Hepatic stellate cell (primary cell): ENCODE results near the gene ANTXRL.
"Not testable (repeated sequence)": the region's sequence is repeated elsewhere in the genome, so short reads cannot be mapped to it uniquely, and the experiment has no call there.

Source experiments
- DNase-seq: peaks from one replicate; pipeline ENCODE4 v3.0.0; 2011; ENCODE audit warnings: low spot score

Gene ANTXRL

DNA sequence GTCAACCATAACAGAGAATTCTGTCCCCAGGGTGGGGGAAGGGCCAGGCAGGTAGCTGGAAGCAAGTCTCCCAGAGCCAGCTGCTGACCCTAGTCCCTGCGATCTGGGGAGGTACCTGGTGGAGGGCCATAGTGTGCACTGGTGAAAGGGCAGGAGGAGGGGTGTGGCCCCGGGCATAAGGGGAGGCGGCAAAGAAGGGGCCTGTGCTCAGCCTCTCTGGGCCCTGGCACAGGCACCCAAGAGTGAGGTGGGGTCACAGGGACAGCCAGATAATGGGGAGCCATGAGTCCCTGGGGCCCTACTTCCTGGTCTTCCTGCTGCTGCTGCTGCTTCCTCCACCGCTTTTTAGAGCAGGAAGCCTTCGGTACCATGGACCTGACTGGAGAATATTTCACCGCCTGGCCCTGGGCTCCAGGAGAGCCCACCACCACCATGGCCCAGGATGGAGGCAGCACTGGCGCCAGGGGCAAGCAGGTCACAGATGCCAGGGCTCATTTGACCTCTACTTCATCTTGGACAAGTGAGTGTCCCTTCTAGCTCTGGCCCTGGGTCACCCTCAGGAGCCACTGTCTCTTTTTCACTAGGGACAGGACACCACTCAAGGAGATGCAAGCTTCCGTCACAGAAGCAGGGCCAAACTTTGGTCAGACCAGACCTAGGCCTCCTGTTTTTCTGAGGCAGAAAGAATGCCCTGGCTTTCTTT lies at the start of gene ANTXRL:
Gene ANTXRL, plus strand, starts transcription at position 7 of the 703 bp plus-strand sequence. Its CDS starts 266 bp downstream, at position 273.
- no peak for DNase-seq

DNA sequence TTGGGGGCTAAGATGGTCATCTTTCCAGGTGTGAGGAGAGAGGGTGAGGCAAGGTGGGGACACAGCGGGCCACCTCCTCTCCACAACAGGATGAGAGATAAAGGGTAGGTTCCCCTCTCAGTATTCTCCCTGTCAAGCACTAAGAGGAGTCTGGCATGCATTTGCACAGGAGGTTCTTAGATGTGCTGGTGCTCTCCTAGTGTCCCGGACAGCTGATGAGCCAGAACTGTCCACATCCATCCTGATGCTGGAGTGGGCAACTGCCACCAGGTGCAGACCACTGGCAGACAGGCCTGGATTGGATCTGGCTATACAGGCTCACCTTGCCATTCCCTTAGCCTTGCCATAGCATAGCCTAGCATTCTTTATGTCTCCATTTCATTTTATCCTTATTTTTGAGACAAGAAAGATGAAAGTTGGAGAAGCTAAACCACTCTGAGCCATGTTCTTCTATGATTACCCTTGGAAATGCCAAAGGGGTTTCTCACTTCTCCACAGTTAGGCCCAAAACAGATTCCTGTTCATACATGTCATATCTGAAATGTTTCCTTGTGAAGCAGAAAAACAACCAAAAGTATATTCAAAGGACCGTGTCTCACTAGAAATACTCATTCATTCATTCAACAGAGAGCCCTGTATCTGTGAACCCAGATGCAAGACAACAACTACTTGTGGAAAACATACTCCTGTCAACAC lies 48.8 kb upstream of the ANTXRL start:
- no peak for DNase-seq

DNA sequence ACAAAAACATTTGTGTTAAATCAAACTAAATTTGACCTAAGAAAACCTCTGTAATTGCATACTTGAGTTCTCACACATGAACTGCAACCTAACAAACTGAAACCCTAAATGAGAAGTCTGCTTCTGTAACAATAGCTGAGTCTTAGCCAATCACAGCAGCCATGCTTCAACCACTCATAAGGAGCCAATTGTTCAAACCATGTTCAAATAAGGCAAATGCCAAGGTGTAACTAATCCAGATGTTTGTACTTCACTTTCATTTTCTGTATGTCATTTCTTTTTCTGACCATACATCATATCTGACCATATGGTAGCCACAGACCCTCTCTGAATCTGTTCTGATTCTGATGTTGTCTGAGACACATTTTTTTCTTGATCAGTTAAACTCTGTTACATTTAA lies 47.5 kb upstream of the ANTXRL start:
- no peak for DNase-seq

DNA sequence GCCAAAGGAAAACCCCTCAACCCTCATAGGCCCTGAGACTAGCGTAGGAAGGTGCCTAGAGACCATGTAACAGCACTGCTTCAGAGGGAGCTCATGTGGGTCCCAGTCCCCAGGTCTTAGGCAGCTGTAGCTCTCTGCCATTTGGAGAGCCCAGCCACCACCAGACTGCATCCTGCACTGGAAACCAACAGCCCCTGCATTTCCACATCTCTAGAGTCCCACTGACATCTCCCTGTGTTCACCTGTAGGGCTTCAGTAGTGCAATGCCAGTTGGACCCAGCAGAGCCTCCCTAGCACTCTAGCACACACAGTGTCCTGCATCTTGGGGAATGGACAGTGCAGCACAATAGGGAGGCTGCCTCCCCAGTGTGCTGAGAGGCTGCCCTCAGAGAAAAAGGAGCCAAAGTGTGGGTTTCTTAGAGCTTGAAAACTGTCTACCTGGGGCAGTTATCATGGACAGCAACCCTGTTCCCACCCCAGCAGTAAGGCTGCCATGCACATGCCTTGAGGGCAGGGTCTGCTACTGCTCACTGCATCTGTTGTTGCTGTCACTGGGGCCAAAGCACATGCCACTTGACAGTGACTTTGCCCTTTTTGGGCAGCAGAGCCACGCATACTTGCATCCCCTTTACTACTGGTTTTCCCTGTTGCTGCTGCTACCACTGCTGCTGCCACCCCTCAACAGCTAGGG lies 46.7 kb upstream of the ANTXRL start:
- DNase-seq, result no peak

DNA sequence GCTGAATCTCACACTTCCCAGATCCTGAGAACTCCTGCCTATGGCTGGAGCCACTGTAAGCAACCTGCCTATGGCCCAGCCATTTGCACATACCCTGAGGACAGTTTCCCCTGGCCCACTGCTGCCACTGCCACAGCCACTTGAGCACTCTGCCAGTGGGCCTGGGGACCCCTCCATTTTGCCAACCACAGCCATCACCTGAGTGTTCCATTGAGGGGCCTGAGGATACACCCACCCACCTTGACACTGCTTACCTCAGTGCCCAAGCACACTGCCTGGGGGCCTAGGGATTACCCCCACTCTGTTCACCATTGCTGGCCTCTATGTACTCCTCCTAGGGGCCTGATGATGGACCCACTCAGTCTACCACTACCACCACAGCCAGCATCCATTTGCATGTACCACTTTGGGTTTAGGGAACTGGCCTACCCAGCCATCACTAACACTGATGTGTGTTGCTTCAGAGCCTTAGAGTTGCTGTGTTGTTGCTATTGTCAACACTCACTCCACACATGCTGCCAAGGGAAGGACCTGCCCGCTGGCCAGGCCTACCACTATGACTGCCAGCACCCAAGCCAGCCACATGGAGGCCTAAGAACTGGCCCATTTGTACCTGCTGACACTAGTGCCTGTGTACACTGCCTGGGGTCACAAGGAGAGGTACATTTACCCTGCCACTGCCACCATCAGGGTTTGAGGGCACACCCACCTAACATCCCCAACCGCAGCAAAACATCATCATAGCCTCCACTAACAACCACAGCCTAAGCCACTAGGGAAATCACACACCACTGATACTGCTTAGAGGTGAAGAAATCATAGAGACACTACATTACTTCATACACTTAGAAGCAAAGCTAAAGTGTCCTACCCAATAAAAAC lies 45.9 kb upstream of the ANTXRL start:
- DNase-seq, result no peak

DNA sequence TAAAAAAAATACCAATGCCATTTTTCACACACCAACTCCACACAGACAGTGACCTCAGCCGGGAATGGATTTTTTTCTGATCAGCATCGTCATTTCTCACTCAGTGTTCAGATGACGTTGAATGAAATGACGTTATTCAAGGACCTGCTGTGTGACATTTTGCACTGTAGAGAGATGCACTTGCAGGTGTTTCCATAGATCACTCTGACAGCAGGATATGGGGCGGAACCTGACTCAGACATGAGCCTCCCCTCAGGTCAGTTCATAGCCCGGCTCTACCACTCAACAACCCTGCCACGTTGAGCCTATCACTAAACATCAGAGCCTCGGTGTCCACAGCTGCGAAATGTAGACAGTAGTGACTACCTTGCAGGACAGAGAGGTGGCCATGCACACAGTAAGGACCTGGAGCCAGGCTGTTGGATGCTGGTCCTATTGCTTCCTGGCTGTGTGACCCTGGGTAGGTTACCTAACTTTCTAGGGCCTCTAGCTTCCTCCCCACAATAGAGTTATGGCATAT lies 41.4 kb upstream of the ANTXRL start:
- DNase-seq, result no peak

DNA sequence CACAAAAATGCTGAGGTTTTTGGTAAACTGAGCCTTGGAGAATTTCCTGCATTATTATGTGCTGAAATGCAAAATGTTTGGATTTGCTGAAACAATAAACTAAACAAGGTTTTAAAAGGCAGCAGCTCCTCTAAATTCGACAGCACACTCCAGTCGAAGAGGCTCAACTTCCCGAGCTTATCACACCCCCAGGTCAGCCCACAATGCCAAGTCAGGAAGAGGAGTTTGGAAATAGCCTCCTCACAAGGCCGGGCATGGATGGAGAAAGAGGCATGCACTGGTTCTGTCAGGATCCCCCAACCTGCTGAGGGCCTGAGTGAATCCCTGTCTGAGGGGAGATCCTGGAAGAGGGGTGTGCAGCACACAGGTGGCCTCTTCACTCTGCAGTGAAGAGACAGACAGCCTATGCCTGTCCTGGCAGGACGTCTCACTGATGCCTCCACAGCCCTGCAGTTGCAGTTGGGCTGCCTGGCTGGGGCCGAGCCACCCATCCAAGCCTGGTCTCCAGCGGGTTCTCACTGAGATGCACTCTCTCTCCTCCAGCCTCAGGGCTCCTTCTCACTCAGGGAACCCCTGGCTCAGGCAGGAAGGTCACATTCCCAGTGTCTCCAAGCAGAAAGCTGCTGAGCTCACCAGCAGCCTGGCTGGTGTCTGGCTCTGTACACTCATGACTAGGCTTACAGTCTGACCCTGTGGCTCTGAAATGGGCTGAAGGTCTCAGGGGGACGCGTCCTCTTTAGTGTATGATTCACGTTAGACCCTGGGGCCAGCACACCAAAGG lies 40.2 kb upstream of the ANTXRL start:
- DNase-seq, result not testable (repeated sequence)

DNA sequence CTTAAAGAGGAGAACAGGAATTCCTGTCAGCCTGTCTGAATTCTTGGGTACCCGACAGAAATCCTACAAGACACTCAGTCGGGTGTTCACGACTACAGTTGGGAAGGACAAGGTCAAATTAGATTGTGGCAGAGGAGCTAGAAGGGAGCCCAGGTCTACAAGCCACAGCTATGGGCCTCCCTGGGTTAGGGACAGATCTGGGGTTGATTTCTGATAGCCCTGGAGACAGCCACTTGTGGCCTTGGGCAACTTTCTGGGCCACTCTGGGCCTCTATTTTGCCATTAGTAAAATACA lies 39.7 kb upstream of the ANTXRL start:
- DNase-seq, result no peak

DNA sequence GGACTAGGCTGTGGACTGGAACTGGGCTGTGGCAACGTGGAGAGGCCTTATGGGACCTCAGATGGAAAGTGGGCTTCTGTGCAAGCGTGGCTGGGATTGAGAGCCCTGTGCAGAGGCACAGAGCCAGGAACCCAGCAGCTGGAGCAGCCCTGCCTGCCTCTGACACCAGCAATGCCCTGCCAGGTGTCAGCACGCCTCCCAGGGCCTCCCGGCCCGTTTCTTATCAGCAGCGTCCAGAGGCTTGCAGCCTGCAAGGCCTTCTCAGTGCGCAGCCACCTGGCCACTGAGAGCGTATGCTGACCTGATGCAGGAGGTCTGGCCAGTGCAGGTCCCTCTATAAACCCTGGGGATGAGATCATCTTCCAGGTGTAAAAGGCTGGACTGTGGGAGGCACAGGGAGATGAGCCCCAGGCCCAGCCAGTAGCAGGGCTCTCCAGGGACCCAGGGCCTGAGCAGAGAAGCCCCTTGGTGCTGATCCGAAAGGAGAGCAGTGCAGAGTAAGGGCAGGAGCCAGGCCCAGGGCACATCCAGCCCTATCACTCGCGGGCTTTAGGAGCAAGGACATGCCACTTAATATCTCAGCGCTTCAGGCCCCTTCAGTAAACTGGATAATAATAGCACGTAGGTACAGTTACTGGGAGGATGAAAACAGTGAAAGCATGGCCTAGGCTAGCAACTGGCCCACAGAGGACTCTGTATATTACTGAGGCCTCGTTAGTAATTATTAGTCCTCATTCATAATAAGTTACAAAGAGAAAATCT lies 38.8 kb upstream of the ANTXRL start:
- no peak for DNase-seq

DNA sequence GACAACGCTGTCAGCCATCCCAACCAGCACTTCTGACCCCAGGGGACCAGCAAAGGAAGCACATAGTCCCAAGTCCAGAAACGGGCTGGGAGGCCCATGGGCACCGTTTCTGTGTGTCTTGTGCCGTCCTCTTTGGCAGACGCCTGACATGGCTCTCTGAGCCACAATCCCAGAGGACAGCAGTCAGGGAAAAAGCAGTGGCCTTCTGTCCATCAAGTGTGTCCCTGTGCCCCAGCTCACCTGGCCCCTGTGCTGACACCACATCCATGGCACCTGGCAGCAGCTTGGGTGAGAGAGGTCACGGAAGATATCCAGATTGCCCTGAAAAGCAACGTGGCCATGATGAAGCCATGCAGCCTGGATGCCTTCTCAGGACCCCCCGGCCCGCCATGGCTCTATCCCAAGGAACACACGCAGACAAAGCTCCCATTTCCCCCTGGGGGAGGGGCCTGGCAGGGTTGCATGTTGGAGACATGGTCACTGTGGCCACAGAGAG lies 38.1 kb upstream of the ANTXRL start:
- no peak for DNase-seq

DNA sequence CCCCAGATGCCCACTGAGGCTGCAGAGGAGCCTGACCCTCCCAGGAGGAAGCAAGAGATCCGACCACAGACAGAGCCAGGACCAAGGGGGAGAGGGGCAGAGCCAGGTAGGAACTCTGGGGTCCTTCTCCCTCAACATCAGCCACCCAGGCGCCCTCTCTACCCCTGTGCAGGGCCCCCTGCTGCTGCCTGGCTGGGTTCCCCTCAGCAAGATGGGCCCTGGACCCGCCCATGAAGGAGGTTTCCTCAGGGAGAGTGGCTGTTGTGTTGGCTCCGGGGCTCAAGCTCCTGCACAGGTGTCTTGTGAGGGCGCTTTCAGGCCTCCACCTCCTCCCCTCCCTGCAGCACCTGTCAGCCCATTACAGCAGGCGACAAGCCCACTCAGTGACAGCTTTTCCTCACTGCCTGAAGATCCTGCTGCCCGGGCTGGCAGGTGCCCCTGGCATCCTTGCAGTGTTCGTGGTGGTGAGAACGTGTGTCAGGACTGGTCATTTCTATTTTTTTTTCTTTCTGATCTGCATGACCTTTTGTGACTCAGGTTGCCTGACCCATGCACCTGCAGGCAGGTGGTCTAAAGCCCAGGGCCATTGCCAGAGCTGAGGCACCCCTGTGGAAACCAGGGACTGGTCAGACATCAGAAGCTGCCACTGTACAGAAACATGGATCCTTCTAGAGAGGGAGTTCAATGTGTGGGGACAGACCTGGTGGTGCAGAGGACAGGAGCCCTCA lies 37.0 kb upstream of the ANTXRL start:
- DNase-seq, result not testable (repeated sequence)

DNA sequence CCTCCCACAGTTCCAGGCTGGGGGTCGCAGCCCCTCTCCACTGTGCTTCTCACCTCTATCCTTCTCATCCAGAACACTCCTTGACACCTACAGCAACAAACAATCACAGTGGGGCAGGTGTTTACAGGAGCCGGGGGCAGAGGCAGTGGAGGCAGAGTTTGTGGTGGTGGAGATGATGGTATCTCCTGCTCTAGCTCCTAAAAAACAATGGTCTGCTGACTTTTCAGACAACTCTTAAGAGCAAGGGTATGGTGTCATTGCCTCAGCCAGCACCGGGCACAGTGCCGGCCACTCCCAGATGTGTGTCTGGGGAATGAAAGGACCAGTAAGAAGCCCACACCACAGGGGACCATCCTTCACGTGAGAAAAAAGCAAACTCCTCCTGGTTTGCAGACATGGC lies 36.3 kb upstream of the ANTXRL start:
- no peak for DNase-seq

DNA sequence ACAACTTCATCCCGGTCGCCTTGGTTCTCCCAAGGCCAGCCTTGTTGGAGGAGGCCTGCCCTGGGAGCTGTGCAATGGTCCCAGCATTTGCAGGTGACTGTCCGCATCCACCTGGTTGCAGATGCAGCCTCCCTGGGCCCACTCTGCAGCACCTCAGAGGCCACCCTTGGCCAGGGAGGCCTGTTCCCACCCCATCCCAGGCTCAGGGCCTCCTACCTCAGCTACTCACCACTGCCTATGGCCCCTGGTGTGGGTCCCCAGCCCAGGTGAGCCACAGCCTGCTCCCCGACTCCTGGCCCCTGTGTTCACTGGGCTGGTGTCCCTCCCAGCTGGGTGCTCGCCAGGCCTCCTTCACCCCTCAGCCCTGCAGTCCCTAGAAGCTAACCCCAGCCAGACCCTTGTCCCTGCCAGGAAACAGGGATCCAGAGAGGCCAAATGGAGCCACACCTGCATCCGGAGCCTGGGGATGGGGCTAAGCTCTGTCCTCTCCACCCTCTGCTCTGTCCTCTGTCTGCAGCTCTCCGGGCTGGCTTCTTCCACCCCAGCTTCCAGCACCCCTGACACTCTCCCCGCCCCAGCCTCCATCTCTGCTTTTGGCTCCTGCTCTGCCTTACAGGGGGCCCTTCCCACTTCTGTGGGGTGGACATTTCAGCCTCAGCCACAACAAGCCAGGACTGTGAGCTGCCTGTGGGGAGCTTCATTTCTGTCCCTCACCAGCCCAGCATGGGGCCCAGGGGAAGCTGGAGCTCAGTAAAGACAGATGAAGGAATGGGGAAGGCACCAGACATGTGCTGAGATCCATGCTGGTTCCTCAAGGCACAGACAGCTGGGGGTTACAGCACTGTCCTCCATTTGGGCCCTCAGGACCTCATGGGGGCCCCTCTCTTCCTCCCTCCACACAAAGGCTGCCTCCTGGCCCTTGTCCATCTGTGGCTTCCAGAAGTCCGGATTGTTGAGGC lies 35.6 kb upstream of the ANTXRL start:
- no peak for DNase-seq

DNA sequence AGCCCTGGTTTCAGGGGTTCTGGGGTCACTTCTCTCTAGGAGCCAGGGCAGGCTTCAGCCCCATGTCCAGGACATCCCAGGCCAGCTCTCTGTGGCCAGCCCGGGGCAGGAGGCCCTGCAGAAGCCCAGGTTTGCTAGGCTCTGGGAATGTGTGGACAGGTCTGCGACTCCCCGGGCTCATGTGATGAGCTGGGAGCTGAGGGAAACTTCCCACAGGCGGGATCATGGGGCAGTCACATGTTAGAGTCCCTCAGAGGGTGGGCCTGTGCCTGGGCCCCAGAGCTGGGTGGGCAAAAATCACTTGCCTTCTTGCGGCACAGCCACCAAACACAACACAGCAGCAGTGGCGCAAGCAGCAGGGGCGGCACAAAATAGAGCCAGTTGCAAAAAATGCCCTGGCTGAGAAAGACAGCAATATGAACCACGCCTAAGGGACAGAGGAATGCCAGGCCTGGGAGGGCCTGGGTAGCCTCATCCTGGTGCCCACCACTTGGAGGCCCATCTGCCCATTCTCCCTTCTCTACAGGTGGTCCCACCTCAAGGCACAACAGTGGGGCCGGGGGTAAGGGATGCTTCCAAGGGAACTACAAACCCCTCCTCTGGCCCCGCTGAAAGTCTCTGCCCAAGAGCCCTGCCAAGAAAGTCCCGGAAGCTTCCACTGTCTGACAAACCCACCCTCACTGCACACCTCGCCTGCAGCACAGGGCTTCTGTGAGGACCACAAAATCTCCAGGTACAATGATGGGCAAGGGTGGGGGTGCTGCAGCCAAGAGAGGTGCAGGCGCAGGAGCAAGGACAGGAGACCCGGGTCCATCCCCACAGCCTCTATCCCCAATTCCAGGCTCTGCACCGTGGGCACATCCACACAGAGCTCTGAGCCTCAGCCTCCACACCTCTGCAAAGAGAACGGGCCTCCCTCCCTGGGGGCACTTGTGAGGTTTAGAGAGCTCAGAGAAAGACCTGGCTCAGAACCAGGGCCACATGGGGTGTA lies 34.6 kb upstream of the ANTXRL start:
- no peak for DNase-seq

DNA sequence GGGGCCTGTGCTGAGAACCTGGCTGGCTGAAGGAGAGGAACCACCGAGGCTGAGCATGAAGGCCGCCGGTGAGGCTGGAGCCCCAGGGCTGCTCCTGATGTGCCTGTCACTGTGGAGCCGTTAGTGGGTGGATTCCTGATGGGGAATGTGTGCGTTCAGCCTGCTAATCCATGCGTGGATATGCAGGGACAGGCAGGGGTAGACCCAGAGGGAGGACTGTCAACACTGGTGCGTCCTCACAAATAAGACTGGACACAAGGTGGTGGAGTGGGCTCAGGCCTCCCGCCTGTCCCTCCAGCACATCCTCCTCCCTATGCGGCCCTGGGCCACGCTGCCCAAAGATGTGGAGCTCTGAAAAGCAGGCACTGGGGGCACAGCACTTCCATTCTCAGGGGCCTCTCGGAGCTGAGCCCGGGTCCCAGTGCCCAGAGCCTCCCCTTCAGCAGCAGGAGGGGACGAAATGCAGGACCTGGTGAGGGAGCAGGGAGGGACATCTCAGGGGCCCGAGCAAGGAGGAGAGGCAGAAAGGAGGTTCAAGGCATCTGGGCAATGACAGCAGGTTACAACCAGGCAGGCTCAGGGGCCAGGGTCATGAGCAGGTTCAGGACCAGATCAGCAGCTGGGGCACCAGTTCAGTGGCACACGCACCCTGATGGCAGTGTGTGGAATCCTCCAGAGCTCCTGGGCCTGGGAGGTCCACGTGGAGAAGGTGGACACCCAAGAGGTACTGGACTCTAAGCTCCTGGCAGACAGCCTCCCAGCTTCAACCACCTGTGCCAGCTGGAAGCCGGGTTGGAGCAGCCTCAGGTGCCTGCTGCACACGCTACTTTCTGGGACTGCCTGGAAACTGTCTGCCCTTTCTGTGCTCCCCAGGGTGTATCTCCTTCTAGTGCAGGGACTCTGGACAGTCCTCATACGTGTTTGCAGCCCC lies 33.5 kb upstream of the ANTXRL start:
- no peak for DNase-seq

DNA sequence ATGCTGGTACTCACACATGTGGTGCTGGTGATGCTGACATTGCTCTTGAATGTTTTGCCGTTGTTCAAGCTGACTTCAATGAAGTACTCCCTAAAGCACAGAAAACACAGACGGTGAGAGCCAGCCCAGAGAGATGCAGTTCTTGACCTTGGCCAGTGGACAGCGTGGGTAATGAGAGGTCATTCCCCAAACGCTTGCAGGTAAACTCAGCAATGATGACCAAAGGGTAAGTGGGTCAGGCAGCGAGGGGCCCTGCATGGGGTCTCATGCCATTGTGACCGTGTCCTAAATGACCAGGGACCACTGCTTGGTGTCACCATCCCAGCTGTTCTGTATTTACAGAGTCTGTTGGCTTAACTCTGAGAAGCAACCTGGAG lies 32.8 kb upstream of the ANTXRL start:
- DNase-seq, result no peak
